Fibroblast of the aortic adventitia (primary cell): ENCODE data around the gene PTGDR2. TPM values are rescaled to one million over a fixed set of nuclear protein-coding genes. Genes with fewer than 3 reads are reported as not detected.
A peak's percentile ranks its signal among the peaks of the same experiment; 100 is the strongest.

Source experiments
- DNase-seq: peaks from one replicate; pipeline ENCODE4 v3.0.0-alpha.2; 2010; ENCODE audit warnings: low read depth
- H3K4me3 ChIP-seq: 2 replicates; pipeline ENCODE4 v1.5.1; 2011; ENCODE audit warnings: low read depth, mild to moderate bottlenecking, control low read depth, low read length, moderate library complexity
- total RNA-seq: library from RNA; depleted of rRNA; stranded (reverse); fragments of >200 nt; gene quantifications from 2 replicates; pipeline ENCODE4 v1.2.3, GENCODE V29; 2012; ENCODE audit warnings: low replicate concordance
- TF ChIP-seq, protein P1 (sequence below): IDR thresholded peaks from 2 replicates; pipeline ENCODE4 v1.5.1; 2011; ENCODE audit warnings: mild to moderate bottlenecking, low read length, control low read depth, inconsistent platforms; ENCODE audit not compliant: insufficient read depth

Gene PTGDR2
- total RNA-seq, 1 donor = not detected

GRCh38 chr11:60845338-60845737, 10.4 kb downstream of the PTGDR2 start:
- DNase-seq = no peak
- H3K4me3 ChIP-seq = no peak overlapping the region
- TF ChIP-seq, protein P1, sequence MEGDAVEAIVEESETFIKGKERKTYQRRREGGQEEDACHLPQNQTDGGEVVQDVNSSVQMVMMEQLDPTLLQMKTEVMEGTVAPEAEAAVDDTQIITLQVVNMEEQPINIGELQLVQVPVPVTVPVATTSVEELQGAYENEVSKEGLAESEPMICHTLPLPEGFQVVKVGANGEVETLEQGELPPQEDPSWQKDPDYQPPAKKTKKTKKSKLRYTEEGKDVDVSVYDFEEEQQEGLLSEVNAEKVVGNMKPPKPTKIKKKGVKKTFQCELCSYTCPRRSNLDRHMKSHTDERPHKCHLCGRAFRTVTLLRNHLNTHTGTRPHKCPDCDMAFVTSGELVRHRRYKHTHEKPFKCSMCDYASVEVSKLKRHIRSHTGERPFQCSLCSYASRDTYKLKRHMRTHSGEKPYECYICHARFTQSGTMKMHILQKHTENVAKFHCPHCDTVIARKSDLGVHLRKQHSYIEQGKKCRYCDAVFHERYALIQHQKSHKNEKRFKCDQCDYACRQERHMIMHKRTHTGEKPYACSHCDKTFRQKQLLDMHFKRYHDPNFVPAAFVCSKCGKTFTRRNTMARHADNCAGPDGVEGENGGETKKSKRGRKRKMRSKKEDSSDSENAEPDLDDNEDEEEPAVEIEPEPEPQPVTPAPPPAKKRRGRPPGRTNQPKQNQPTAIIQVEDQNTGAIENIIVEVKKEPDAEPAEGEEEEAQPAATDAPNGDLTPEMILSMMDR = no peak

GRCh38 chr11:60844870-60845221, 10.9 kb downstream of the PTGDR2 start:
- TF ChIP-seq, protein P1 = no peak
- no peak for DNase-seq
- H3K4me3 ChIP-seq = peak overlapping the region; percentile 96

DNA sequence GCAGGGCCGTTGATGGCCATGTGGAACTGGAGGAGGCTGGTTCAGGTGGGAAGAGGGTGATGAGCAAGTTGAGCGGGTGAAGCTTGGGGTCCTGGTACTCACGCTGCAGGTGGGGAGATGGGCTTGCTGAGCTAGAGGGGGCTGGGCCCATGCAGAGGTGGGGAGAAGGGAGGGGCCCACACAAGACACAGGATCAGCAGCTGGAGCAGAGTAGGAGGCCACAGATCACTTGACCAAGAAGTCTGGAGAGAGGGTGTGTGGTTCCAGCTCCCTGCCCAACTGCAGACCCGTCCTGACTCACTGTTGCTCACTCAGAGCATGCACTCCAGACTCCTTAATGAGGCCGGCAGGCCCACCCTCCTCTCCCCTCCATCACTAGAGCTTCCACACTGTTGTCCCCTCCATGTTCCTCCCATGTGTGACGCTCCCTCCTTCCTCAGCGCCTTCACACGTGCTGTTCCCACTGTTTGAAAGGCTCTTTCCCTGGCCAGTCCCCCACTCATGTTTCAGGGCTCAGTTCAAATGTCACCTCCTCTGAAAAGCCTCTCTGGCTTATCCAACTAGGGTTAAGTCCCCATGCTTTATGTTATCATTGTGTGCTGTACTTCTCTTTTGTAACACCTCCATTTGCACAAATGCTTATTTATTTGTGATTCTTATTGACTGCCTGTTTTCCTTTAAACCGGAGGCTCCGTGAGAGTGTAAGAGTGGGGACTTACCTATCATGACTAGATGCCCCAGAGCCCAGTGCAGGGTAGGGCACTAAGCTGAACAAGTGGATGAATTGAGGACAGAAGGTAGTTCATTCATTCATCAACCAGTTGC, 11.5 kb downstream of the PTGDR2 start:
- peak overlapping the region; percentile 96 for H3K4me3 ChIP-seq
- TF ChIP-seq, protein P1 = no peak
- peak; percentile 11 for DNase-seq

GRCh38 chr11:60842668-60843600, 12.8 kb downstream of the PTGDR2 start:
- peak overlapping the region; percentile 96 for H3K4me3 ChIP-seq
- TF ChIP-seq, protein P1 = no peak
- DNase-seq = peak; percentile 14

- TF ChIP-seq, protein P1 = no peak
- H3K4me3 ChIP-seq = peak within 1 kb of the TSS; percentile 96
- DNase-seq = peak; percentile 97
These were observed 13.7 kb downstream of the PTGDR2 start, which contains the start of gene CCDC86 for GRCh38 chr11:60841797-60842667. TSS of gene CCDC86 (plus strand) at chr11:60842113. CDS start at chr11:60842125, 12 bp downstream.
